Fibroblast of lung (primary cell): ENCODE data around the gene TIMELESS. TPM values are rescaled to one million over a fixed set of nuclear protein-coding genes. Genes with fewer than 3 reads are reported as not detected.

Source experiments
- DNase-seq, 2 donors: peaks; one replicate each; pipeline versions ENCODE4 v3.0.0 to v3.0.0-alpha.2; 2010; ENCODE audit warnings: low read depth in 2 of 2
- H2AFZ ChIP-seq: 2 replicates; pipeline ENCODE4 v1.5.1; 2012; ENCODE audit warnings: low read length, control low read depth, inconsistent platforms
- H3K27ac ChIP-seq: 2 replicates; pipeline ENCODE4 v1.5.1; 2011; ENCODE audit warnings: low read length, control low read depth; ENCODE audit not compliant: insufficient read depth
- H3K27me3 ChIP-seq: 2 replicates; pipeline ENCODE4 v1.5.1; 2011; ENCODE audit warnings: mild to moderate bottlenecking, low read length; ENCODE audit not compliant: control insufficient read depth, insufficient read depth
- H3K36me3 ChIP-seq: 2 replicates; pipeline ENCODE4 v1.5.1; 2011; ENCODE audit warnings: low read length; ENCODE audit not compliant: control insufficient read depth, insufficient read depth
- H3K4me1 ChIP-seq: 2 replicates; pipeline ENCODE4 v1.5.1; 2011; ENCODE audit warnings: low read length; ENCODE audit not compliant: control insufficient read depth, insufficient read depth; ENCODE audit errors: extremely low read depth
- H3K4me2 ChIP-seq: 2 replicates; pipeline ENCODE4 v1.5.1; 2011; ENCODE audit warnings: low read length, control low read depth; ENCODE audit not compliant: insufficient read depth; ENCODE audit errors: extremely low read depth
- H3K4me3 ChIP-seq, 4 experiments: fragments of 200-600 bp in 1 of 4; sonication (generic) in 1 of 4; replicated peaks in 1 of 4; 2 replicates each; pipeline ENCODE4 v1.5.1; 2011 to 2016; ENCODE audit warnings: low read length in 4 of 4, low read depth in 3 of 4, mild to moderate bottlenecking in 3 of 4, control low read depth in 2 of 4, inconsistent platforms in 1 of 4, mixed read lengths in 1 of 4; ENCODE audit not compliant: insufficient read depth in 1 of 4; ENCODE audit errors: control extremely low read depth in 1 of 4
- H3K79me2 ChIP-seq: 2 replicates; pipeline ENCODE4 v1.5.1; 2012; ENCODE audit warnings: mild to moderate bottlenecking, low read length, inconsistent platforms; ENCODE audit not compliant: control insufficient read depth, insufficient read depth
- H3K9ac ChIP-seq: 2 replicates; pipeline ENCODE4 v1.5.1; 2011; ENCODE audit warnings: mild to moderate bottlenecking, low read length, control low read depth; ENCODE audit not compliant: insufficient read depth
- H3K9me3 ChIP-seq: 2 replicates; pipeline ENCODE4 v1.5.1; 2012; ENCODE audit warnings: low read depth, low read length; ENCODE audit not compliant: control insufficient read depth, insufficient read depth
- H4K20me1 ChIP-seq: 2 replicates; pipeline ENCODE4 v1.5.1; 2011; ENCODE audit warnings: low read length; ENCODE audit not compliant: control insufficient read depth, insufficient read depth; ENCODE audit errors: extremely low read depth
- EZH2 ChIP-seq: IDR thresholded peaks from 2 replicates; pipeline ENCODE4 v1.5.1; 2012; ENCODE audit warnings: low read length, control low read depth, mild to moderate bottlenecking; ENCODE audit errors: missing control alignments
- polyA plus RNA-seq, 2 donors: library from polyadenylated mRNA; depleted of rRNA in 1 of 2; stranded (reverse) in 1 of 2; unstranded in 1 of 2; fragments of >200 nt; gene quantifications; 2 replicates each; pipeline ENCODE4 v1.2.1, GENCODE V29; 2011 to 2012; ENCODE audit warnings: missing spikeins in 1 of 2
- total RNA-seq: library from RNA; depleted of rRNA; stranded (reverse); fragments of >200 nt; gene quantifications from 2 replicates; pipeline ENCODE4 v1.2.1, GENCODE V29; 2014
- TF ChIP-seq, protein P1 (sequence below), 2 donors: IDR thresholded peaks in 1 of 2; conservative IDR thresholded peaks in 1 of 2; 1 replicate in 1 of 2; 2 replicates in 1 of 2; pipeline ENCODE4 v1.5.1; 2011 to 2012; ENCODE audit warnings: low read length in 2 of 2, control low read depth in 1 of 2, inconsistent platforms in 1 of 2, low read depth in 1 of 2, mild to moderate bottlenecking in 1 of 2

TIMELESS gene
- total and polyA plus RNA-seq, 2 donors (not counting 1 experiment from before 2014, with no cell fraction given) = 1.2 to 5.9 TPM

DNA sequence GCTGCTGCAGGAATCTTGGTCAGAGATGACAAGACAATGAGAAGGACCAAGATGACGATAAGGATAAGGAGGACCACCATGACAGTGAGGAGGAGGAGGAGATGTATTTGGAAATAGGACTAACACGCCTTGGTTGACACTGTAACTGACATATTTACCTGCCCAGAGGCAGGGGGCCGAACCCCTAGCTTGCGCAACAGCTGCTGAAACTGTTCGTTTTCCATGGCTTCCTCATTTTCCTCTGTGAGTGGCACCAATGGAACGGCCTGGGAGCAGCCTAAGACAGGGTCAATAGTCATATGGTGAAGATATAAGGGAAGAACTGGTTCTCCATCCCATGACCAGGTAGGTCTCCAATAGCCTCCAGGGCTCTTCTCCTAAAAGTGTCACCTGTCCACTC is 28.8 kb downstream of the TIMELESS start:
- Histone ChIP-seq H3K36me3 (peaks cover 12% of the 10 kb centered on the region), H3K4me1 (no peaks in the 10 kb centered on the region), H2AFZ (no peak overlapping the region), H3K9me3 (no peaks in the 10 kb centered on the region), H3K27me3 (no peaks in the 10 kb centered on the region), H3K4me3 (no peak overlapping the region), H3K9ac (no peak overlapping the region), H3K27ac (no peak overlapping the region), H3K79me2 (no peaks in the 10 kb centered on the region), H4K20me1 (no peaks in the 10 kb centered on the region), H3K4me2 (no peak overlapping the region)
- no peak for TF ChIP-seq EZH2
- TF ChIP-seq, protein P1, sequence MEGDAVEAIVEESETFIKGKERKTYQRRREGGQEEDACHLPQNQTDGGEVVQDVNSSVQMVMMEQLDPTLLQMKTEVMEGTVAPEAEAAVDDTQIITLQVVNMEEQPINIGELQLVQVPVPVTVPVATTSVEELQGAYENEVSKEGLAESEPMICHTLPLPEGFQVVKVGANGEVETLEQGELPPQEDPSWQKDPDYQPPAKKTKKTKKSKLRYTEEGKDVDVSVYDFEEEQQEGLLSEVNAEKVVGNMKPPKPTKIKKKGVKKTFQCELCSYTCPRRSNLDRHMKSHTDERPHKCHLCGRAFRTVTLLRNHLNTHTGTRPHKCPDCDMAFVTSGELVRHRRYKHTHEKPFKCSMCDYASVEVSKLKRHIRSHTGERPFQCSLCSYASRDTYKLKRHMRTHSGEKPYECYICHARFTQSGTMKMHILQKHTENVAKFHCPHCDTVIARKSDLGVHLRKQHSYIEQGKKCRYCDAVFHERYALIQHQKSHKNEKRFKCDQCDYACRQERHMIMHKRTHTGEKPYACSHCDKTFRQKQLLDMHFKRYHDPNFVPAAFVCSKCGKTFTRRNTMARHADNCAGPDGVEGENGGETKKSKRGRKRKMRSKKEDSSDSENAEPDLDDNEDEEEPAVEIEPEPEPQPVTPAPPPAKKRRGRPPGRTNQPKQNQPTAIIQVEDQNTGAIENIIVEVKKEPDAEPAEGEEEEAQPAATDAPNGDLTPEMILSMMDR (conservative IDR thresholded peaks at IDR 0.05 in 1 of 2, IDR thresholded peaks at IDR 0.05 in 1 of 2; ENCODE audit: low read depth in 1 of 2, low read length in 2 of 2) = no peak
- no peak for DNase-seq

DNA sequence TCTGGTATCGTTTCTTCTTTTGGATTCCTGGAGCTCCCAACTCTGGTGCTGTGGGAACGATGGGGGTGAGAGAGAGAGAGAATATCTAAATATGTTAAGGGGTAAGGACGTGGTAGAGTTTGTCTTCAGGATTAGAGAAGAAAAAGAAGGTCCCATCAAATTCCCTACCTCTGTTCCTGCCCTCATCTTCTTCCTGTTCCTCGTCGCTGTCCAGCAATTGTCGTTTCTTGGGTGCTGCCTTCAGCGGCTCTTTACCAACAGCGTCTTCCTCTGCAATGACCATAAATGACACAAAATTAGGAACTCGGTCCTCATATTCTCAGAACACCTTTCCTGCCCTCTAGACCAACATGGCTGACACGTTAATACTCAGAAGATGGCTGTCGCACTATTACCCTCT is 31.5 kb downstream of the TIMELESS start:
- no peaks in the 10 kb centered on the region for H3K4me1 ChIP-seq
- H3K27me3 ChIP-seq = no peaks in the 10 kb centered on the region
- H2AFZ ChIP-seq = no peak overlapping the region
- H3K9ac ChIP-seq = no peak overlapping the region
- H3K4me3 ChIP-seq = no peak overlapping the region
- H3K9me3 ChIP-seq = no peaks in the 10 kb centered on the region
- no peak for DNase-seq
- no peak overlapping the region for H3K4me2 ChIP-seq
- TF ChIP-seq EZH2 = no peak
- H3K36me3 ChIP-seq = peaks cover 7% of the 10 kb centered on the region
- no peaks in the 10 kb centered on the region for H4K20me1 ChIP-seq
- no peak overlapping the region for H3K27ac ChIP-seq
- no peaks in the 10 kb centered on the region for H3K79me2 ChIP-seq

DNA sequence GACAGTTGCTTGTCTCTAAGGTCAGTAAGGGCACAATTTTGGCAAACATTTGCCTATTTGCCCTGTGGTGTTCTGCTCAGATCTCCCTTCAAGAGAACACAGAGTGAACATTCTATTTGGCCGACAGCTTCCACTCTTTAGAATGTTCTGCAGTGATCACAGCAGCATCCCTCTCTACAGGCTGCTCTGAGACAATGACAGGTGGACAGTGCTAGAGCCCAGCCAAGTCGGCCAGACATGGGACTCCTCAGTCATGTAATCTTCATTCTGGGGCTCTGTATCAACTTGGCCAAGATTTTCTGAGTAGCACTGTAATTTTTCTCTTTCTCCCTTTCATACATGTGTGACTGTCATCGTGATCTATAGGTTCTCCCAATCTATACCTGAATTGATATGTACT is 34.8 kb downstream of the TIMELESS start:
- no peak overlapping the region for H3K4me3 ChIP-seq
- no peak overlapping the region for H3K9ac ChIP-seq
- H3K36me3 ChIP-seq = peaks cover 2% of the 10 kb centered on the region
- no peak overlapping the region for H2AFZ ChIP-seq
- H3K4me1 ChIP-seq = no peaks in the 10 kb centered on the region
- H3K79me2 ChIP-seq = no peaks in the 10 kb centered on the region
- H3K27ac ChIP-seq = no peak overlapping the region
- DNase-seq = no peak
- H3K9me3 ChIP-seq = no peaks in the 10 kb centered on the region
- H3K4me2 ChIP-seq = no peak overlapping the region
- TF ChIP-seq, protein P1 (conservative IDR thresholded peaks at IDR 0.05 in 1 of 2, IDR thresholded peaks at IDR 0.05 in 1 of 2; ENCODE audit: low read depth in 1 of 2, low read length in 2 of 2) = no peak
- TF ChIP-seq EZH2 = no peak
- H4K20me1 ChIP-seq = no peaks in the 10 kb centered on the region
- H3K27me3 ChIP-seq = no peaks in the 10 kb centered on the region
